ENCODE measurements around the gene CACNA1I.

CACNA1I gene

GRCh38 chr22:39678862-39679490 lies 108.4 kb downstream of the CACNA1I start:
- DNase-seq, result no peak

DNA sequence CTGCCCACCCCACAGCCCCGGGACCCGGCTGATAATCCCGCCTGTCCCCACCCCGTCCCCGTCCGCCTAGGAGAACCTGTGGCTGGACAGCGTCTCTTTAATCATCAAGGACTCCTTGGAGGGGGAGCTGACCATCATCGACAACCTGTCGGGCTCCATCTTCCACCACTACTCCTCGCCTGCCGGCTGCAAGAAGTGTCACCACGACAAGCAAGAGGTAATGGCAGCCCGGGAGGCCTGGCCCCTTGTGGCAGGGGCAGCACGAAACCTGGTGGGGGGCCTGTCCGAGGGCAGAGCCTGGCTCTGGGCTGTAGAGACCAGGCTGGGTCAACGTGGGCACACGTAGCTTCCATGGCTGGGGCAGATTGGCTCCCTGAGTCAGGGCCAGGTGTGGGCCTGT lies 109.1 kb downstream of the CACNA1I start:
- DNase-seq, result no peak

GRCh38 chr22:39680486-39680885 lies 109.9 kb downstream of the CACNA1I start:
- no peak for DNase-seq

- DNase-seq, result no peak
Observed at GRCh38 chr22:39681038-39681861, 110.7 kb downstream of the CACNA1I start.

- DNase-seq, result no peak
Observed at GRCh38 chr22:39682994-39683393, 112.4 kb downstream of the CACNA1I start.

GRCh38 chr22:39683639-39684038 lies 113.1 kb downstream of the CACNA1I start:
- DNase-seq, result no peak

GRCh38 chr22:39684702-39685281 lies 114.2 kb downstream of the CACNA1I start:
- DNase-seq, result no peak

- no peak for DNase-seq
Observed at GRCh38 chr22:39685336-39686177, 115.0 kb downstream of the CACNA1I start.

DNA sequence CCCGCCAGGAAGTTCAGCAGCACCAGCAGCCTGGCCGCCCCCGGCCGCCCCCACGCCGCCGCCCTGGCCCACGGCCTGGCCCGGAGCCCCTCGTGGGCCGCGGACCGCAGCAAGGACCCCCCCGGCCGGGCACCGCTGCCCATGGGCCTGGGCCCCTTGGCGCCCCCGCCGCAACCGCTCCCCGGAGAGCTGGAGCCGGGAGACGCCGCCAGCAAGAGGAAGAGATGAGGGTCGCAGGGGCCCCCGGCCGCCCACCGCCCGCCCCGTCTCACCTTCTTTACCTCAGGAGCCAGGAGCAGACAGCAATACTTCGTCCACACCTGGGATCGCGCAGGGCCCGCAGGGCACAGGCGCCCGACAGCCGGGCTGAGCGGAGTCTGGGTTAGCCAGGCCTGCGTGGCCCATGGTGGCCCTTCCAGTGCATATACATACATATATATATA lies 115.6 kb downstream of the CACNA1I start:
- DNase-seq, result no peak

- DNase-seq, result no peak
Observed at GRCh38 chr22:39686776-39687525, 116.4 kb downstream of the CACNA1I start.

DNA sequence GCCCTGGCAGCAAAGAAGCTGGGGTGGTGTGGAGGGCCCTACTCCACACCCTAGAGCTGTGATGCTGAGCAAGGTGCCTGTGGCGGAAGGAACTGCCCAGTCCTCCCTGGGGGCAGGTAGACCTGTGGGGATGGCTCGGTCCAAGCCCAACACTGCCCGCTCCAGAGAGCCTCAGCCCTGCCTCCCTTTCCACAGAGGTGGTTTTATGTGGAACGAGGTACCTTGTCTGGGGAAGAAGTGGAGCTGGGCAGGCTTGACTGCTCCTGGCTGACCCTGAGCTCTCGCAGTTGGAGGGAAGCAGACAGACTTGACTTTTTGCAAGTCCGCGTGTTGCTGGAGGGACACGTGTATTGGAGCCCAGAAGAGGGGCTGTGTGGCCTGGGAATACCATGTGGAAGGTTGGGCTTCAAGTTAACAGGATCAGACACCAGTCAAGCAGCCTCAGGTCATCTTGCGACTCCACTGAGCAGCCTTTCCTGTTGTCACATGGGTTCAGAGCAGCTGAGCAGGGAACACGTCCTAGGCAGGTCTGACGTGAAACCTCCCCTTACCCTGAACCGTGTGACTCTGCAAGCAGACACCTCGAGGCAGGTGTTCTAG lies 117.7 kb downstream of the CACNA1I start:
- no peak for DNase-seq

- DNase-seq, result no peak
Observed at GRCh38 chr22:39689421-39689820, 118.9 kb downstream of the CACNA1I start.

GRCh38 chr22:39690881-39691605 lies 120.5 kb downstream of the CACNA1I start:
- DNase-seq, result peak; percentile 29

- DNase-seq, result no peak
Observed at GRCh38 chr22:39693943-39694500, 123.5 kb downstream of the CACNA1I start.

GRCh38 chr22:39697790-39698430 lies 127.4 kb downstream of the CACNA1I start:
- DNase-seq, result no peak

- DNase-seq, result no peak
Observed at GRCh38 chr22:39699631-39700360, 129.2 kb downstream of the CACNA1I start.

GRCh38 chr22:39700565-39700964 lies 130.0 kb downstream of the CACNA1I start:
- DNase-seq, result no peak

GRCh38 chr22:39703091-39703490 lies 132.5 kb downstream of the CACNA1I start:
- no peak for DNase-seq

DNA sequence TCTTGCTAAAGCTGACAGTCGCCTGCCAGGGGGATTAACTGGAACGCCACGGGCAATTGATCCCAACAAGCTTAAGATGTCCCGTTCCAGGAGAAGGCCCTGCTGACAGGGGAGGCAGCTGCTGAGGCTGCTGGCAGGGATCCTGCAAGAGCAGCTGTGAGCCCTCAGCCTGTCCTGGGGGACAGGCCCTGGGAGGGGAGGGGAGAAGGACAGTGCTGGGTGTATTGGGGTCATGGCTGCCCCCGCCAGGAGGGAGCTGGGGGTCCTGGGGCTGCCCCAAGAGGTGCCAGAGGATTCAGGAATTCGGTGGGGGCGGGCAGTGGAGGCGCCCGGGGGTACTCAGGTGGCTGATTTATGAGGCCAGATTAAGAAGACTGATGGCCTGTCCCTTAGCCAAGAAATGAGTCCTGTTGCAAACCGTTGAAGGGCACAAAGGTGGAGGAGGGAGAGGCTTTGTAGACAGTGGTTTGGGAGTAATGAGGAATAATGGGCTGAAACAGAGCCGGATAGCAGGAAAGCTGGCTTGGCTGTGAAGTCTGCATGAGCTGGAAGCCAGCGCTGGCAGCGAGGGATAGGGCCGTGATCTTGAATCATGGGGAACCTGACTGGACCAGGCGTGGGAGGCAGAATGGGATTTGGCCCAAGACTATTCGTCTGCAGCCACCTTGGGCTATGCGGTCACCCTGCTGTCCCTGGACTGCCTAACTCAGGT lies 133.5 kb downstream of the CACNA1I start:
- DNase-seq, result no peak

Data from stimulated activated CD4-positive, alpha-beta T cell treated with anti-CD3 and anti-CD28 coated beads, Interleukin-12 subunit alpha, Interleukin-12 subunit beta, amount 100 ng/mL, for 4 hours (primary cell).